Gastroesophageal sphincter (tissue), 3 donors: ENCODE measurements around the gene HM13.

Experiments
- CTCF ChIP-seq, 4 experiments: fragments of 200-600 bp in 2 of 4; fragments of 450-650 bp in 2 of 4; sonication (generic) in 1 of 4; IDR thresholded peaks; one replicate each; pipeline ENCODE4 v1.5.1; 2017 to 2019; ENCODE audit warnings: antibody characterized with exemption in 4 of 4, mild to moderate bottlenecking in 2 of 4, moderate library complexity in 2 of 4
- POLR2AphosphoS5 ChIP-seq: sonication (generic); formaldehyde crosslinking; IDR thresholded peaks from one replicate; pipeline ENCODE4 v1.6.1; 2017; ENCODE audit warnings: antibody characterized with exemption

GRCh38 chr20:31602431-31602778 lies 88.2 kb downstream of the HM13 start:
- TF ChIP-seq CTCF (IDR thresholded peaks at IDR 0.05) (no peak), POLR2AphosphoS5 (no peak)
